ENCODE data around the gene HIPK1. TPM values are rescaled to one million over a fixed set of nuclear protein-coding genes. Genes with fewer than 3 reads are reported as not detected.
"Not testable (repeated sequence)": the region's sequence is repeated elsewhere in the genome, so short reads cannot be mapped to it uniquely, and the experiment has no call there.

The HIPK1 gene
- polyA plus RNA-seq, 12 donors, result 27.7 to 37.7 (median 33.5) TPM; not detected in 1

- no peak for DNase-seq
Observed at GRCh38 chr1:114009393-114009792, 80.3 kb downstream of the HIPK1 start.

DNA sequence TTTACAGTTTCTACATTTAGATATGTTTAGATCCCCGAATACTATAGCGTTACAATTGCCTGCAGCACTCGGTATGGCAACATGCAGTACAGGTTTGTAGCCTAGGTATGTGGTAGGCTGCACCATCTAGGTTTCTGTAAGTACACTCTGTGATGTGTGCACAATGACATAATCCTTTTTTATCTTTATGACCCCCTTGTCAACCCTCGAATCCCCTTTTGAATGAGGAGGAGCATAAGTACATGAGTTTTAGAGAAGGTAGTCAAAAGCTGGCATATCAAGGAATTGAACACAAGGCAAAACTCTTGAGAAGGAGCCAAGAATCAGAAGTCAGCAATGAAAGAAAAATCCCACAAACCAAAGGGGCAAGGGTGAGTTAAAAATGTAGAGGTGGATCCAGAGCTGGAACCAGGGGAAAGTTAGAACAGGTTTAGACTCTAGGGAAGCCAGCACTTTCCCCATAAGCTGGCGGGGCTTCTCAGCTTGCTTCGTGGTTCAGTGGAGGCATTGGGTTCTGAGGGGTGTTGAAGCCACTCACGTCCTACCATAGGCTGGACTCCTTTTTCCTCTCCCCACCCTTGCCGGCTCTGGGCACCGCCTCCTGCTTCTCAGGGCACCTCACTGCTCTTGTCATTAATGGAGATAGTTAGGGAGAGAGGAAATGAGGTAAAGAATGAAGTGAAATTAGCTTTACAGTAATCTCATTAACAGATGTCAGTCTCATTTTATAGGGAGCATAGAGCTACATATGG is 81.5 kb downstream of the HIPK1 start:
- DNase-seq, result no peak

- DNase-seq, result no peak
Observed at GRCh38 chr1:114011796-114012195, 82.7 kb downstream of the HIPK1 start.

GRCh38 chr1:114015075-114015474 is 86.0 kb downstream of the HIPK1 start:
- DNase-seq, result no peak

DNA sequence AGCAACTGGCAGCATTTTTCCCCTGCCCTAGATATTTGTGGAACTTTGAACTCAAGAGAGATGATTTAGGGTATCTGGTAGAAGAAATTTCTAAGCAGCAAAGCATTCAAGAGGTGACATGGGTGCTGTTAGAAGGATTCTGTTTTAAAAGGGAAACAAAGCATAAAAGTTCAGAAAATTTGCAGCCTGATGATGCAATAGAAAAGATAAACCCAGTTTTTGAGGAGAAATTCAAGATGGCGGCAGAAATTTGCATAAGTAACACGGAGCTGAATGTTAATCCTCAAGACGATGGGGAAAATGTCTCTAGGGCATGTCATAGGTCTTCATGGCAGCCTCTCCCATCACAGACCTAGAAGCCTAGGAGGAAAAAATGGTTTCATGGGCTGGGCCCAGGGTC is 90.6 kb downstream of the HIPK1 start:
- DNase-seq, result not testable (repeated sequence)

DNA sequence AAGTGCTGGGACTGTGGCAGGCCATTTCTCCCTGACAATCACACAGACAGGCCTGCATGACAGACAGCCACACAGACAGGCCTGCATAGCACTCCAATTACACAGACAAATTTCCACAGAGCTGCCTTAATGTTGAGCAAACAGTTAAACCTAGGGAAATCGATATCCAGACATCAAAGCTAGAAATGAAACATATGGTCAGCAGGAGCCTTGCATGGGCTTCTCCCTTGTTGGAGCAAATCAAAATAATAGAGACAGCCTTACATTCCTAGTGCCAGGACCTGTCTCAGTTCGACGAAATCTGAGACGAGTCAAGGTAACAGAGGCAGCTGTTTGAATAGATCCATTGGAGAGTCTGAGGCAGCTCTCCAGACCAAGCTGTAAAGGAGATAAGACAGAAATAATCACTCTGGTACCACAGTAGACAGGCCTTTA is 92.6 kb downstream of the HIPK1 start:
- no peak for DNase-seq

DNA sequence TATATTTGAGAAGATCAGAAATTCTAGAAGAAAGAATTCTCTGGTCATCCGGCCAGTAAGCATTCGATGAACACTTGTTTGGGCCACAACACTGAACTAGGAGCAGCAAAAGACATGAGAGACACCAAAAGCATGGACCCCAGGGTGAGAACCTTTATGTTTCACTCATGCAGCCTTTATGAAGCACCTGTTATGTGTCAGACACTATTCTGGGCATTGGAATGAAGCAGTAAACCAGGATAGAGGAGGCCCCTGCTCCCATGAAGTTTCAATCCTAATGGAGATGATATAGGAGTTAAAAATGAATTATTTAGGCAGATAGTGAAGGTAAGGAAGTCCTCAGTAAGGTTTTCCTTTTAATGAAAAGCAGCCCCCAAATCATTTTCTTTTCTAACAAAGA is 93.8 kb downstream of the HIPK1 start:
- no peak for DNase-seq

- DNase-seq, result no peak
Observed at GRCh38 chr1:114023377-114023776, 94.3 kb downstream of the HIPK1 start.

DNA sequence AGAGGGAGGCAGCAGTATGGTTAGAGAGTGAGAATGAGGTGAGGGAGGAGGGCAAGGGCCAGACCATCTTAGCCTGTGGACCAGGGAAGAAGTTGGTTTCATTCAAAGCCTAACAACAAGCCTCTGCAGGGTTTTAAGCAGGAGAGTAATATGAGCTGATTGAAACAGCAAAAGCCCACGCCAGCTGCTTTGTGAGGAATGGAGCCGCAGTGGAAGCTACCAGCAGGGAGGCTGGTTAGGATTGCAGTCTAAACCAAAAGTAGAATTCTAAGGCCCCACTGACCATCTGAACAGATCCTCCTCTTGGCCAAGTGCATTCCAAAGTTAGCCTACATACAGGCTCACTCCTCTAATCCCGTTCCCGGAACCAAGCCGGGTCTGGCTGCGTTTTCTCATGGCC is 94.9 kb downstream of the HIPK1 start:
- no peak for DNase-seq

GRCh38 chr1:114025609-114026401 is 96.7 kb downstream of the HIPK1 start:
- no peak for DNase-seq

- DNase-seq, result no peak
Observed at GRCh38 chr1:114026797-114027196, 97.7 kb downstream of the HIPK1 start.

Other genes with a start within 250 kb of the HIPK1 start
- 10 to 100 TPM in 10 of 12 donors, 1 to 10 TPM in 1, not detected in 1; 3.0 to 16.4 (median 13.0) TPM for gene PHTF1, start 169.8 kb upstream of the HIPK1 start, polyA plus RNA-seq (ENCODE audit: insufficient read length in 12 of 12)
- 10 to 100 TPM in 10 of 12 donors, 1 to 10 TPM in 1, not detected in 1; 9.8 to 18.1 (median 14.8) TPM for gene RSBN1, start 116.8 kb upstream of the HIPK1 start, polyA plus RNA-seq (ENCODE audit: insufficient read length in 12 of 12)
- 1 to 10 TPM in 1 of 12 donors, under 1 TPM in 9, not detected in 2; 0.14 to 2.6 (median 0.31) TPM for gene PTPN22, start 57.6 kb upstream of the HIPK1 start, polyA plus RNA-seq (ENCODE audit: insufficient read length in 12 of 12)
- 1 to 10 TPM in 1 of 12 donors, under 1 TPM in 9, not detected in 2; 0.11 to 1.6 (median 0.46) TPM for gene BCL2L15, start 41.7 kb upstream of the HIPK1 start, polyA plus RNA-seq (ENCODE audit: insufficient read length in 12 of 12)
- 10 to 100 TPM in 11 of 12 donors, not detected in 1; 16.6 to 48.7 (median 24.1) TPM for gene AP4B1, start 24.5 kb upstream of the HIPK1 start, polyA plus RNA-seq (ENCODE audit: insufficient read length in 12 of 12)
- 10 to 100 TPM in 3 of 12 donors, 1 to 10 TPM in 8, not detected in 1; 4.3 to 13.8 (median 9.3) TPM for gene DCLRE1B, start 24.0 kb upstream of the HIPK1 start, polyA plus RNA-seq (ENCODE audit: insufficient read length in 12 of 12)
- gene OLFML3, start 50.1 kb downstream of the HIPK1 start, polyA plus RNA-seq (ENCODE audit: insufficient read length in 12 of 12), result 100 to 1,000 TPM in 11 of 12 donors, not detected in 1; 111 to 231 (median 168) TPM
- gene SYT6, start 224.5 kb downstream of the HIPK1 start, polyA plus RNA-seq (ENCODE audit: insufficient read length in 12 of 12), result 1 to 10 TPM in 9 of 12 donors, under 1 TPM in 2, not detected in 1; 0.94 to 3.5 (median 1.8) TPM

All from muscle of arm (tissue), 12 donors.